Caki2 (cell line): ENCODE measurements around the gene TBXAS1. TPM values are rescaled to one million over a fixed set of nuclear protein-coding genes. Genes with fewer than 3 reads are reported as not detected.

Experiments used
- DNase-seq: peaks from one replicate; pipeline ENCODE4 v3.0.0-alpha.2; 2015; ENCODE audit warnings: low read depth
- in situ Hi-C: cut with HindIII; loops from 2 replicates; pipeline ENCODE4 v1.10.0; 2016; ENCODE audit warnings: low sequenced_read_pairs, low pct_unique_long_range_greater_than_20kb, mixed read lengths
- total RNA-seq: library from RNA; depleted of rRNA; stranded (reverse); fragments of >200 nt; shearing (Covaris generic); gene quantifications from 2 replicates; pipeline ENCODE4 v1.2.3, GENCODE V29; 2014; ENCODE audit warnings: low replicate concordance

Gene TBXAS1
- total RNA-seq, 1 experiment from 2014 or later: 48.6 TPM

DNA sequence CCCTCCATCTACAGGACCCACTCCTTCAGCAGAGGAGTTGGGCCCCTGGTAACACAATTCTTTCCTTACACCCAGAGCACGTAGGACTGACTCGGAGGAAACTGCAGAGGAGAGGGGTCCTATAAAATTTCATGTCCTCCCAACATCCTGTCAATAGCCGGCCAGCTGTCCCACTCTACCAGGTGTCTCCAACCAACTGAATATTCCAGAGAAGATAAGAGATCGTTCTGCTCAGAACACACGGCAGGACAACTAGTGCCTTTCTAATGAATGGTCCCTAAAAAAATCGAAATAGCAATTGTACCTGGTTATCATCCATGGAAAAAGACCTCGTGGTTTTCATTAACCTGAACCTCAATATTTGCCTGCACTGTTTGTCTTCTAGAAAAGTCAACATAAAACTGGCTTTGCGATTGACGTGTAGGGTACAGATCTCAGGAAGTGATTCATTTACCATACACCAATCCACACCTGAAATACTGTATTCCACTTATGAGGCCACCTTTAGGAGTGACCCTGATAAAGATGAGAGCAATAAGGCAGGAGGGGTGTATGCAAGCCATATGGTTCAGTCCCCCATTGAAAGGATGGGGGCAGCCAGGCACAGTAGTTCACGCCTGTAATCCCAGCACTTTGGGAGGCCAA is 121.9 kb downstream of the TBXAS1 start:
- in situ Hi-C loops: no loop called here
- DNase-seq: no peak

DNA sequence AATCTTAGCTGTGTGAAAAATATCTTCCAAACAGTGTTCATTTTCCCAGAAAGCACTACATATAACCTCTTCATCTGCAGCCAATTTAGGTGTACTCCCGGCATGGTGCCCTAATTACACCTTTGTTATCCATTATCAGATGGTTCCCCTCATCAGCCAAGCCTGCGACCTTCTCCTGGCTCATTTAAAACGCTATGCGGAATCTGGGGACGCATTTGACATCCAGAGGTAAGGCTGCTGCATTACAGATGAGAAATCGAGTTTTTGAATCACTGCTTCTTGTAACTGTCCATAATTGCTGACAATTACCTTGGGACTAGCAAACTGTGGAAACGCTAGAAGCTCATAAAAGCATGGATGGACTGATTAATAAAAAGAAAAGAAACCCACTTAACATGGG is 124.2 kb downstream of the TBXAS1 start:
- in situ Hi-C loops: no loop called here

DNA sequence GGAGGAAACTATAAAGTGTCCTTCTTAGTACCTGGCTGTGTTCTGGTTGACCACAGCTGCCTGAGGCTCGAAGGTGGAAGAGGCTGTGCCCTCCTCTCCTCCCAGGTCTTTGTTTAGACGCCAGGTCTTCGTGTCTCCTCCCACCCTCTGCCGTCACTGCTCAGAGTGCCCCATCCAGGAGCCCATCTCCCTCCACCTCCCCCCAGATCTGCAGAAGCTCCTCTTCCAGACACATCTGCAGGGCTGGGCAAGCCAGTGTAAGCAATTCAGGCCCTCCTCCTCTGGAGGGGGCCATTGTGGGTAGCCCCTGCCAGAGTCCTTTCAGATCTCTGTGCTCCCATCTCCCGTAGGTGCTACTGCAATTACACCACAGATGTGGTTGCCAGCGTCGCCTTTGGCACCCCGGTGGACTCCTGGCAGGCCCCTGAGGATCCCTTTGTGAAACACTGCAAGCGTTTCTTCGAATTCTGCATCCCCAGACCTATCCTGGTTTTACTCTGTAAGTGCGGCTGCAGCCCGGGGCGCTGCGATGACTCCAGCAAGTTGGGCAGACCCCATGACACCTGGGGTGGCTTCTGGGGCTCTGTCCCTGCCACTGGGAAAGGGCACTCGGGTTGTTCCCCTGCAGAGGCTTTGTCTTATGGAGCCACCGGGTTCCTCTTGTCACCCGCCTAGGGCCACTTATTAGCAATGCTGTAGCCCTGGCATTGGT is 126.2 kb downstream of the TBXAS1 start:
- no peak for DNase-seq
- in situ Hi-C loops: no loop called here

More for the DNA sequence above, 124.2 kb downstream of the TBXAS1 start:
- DNase-seq: no peak

DNA sequence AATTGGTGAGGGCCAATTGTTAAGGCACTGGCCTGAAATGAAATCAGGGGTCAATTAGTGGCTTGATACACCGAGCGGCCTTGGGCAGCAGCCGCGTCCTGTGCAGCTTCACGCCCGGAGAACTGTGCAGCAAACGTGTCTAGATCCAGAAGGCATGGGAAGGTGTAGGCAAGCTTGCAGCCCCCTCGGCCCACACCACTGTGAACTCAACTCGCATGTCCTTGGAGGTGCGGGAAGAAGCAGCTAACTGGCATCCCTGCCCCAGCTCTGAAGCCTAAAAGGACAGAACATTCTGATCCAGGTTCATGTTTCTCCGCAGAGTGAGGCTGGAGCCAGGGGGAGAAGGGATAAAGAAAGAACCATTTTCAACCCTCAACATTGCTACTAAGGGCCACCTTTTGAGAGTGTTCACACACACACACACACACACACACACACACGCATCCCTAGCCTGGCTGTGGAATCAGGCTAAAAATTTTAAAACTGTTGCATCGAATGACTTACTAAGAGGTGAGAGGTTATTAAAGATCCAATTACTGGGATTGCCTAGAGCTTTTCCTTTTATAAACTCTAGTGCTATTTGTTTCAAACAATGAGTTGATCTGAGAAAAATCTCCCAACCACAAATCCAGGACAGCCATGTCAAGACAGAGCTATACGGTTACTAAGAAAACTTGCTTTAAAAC is 129.7 kb downstream of the TBXAS1 start:
- DNase-seq: no peak
- in situ Hi-C loops: no loop called here

DNA sequence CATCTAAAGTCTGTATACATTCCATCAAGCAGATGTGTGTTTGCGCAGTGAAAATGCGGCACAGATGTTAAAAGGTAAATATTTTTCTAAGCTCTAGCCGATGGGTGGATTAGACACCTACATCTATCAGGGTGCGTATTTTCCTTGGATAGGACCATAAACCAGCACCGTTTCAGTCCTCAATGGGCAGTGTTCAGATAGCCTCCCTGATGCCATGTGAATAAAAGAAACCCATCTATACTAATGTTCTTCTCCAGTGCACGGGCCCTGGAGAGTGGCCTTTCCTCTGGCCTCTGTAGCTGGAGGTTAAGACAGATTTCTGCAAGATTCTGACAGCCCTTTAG is 130.2 kb downstream of the TBXAS1 start:
- in situ Hi-C loops: no loop called here
- DNase-seq: no peak

DNA sequence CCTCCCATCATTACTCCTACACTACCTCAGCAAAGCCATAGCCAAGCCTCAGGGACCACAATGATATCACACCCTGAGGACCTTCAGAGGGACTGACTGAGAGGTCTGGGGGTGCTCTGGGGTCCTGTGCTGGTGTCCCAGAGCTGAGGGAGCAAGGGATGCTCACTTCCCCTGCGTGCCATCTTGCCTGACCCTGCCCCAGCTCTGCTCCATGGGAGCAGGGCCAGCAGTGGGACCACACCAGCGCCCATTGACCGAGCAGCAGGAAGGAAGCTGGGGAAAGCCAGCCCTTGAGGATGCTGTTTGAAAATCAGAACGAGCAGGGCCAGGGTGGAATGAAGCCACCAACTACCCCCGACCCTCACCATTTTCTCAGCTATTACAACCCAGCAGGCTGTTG is 130.7 kb downstream of the TBXAS1 start:
- in situ Hi-C loops: no loop called here
- DNase-seq: no peak

DNA sequence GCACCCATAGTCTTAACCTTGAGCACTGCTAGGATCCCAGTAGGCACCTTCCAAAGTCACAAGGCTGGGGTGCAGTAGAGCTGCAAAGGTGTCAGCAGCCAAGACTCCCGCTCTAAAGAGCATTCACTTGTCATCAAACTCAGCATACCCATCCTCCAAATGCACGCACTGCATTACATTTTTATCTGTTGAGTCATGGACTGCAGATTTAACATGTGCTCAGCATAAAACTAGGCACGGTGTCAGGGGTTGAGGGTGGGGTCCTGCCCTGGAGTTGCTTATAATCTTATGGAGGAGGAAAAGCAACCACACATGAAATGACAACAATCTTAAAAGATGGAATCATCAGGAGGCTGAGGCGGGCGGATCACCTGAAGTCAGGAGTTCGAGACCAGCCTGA is 131.1 kb downstream of the TBXAS1 start:
- DNase-seq: no peak
- in situ Hi-C loops: no loop called here

DNA sequence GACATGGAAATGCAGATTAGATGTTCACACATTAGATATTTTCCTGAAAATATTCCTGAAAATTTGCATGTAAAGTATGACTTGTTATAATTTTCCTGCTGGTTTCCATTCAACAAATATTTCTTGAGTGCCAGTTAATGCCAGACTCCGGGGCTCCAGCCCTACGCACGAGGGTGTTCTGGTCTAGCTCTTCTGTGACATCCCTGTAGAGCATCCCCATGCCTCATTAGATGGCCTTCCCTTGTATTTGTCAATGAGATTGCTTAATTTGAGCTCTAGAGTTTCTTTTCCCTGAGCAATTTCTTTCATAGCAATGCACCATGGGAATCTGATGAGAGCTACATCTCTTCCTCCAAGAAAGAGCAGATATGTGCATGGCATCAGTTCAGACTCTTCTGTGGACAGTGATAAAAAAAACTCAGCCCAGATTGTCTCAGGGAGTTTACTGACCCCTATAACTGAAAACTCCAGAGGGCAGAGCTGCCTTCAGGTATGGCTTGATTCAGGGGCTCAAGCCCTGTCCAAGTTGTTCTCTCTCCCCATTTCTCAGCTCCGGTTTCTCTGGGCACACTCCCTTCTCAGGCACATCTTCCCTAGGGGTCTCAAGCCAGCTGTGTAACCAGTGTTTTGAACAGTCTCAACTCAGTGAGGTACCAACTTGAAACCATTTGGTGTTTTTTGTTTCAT is 137.0 kb downstream of the TBXAS1 start:
- in situ Hi-C loops: no loop called here
- no peak for DNase-seq

DNA sequence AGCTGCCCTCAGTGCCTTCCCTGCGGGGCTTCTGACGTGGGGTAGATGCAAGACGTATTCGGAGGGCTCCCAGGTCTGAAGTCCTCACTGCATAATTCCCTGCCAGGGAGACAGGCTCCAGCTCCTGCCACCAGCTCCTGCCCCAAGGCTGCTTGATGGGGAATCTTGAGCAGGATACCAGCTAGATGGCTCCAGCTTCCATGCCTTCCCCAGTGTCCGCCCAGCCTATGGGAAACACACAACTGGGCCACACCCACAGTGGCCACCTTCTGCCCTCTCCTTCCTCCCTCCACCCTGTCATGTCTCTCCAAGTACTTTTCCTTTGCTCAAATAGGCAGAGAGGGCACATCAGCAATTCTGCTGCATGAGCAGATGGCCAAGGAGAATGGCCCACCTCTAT is 137.9 kb downstream of the TBXAS1 start:
- in situ Hi-C loops: no loop called here
- no peak for DNase-seq

DNA sequence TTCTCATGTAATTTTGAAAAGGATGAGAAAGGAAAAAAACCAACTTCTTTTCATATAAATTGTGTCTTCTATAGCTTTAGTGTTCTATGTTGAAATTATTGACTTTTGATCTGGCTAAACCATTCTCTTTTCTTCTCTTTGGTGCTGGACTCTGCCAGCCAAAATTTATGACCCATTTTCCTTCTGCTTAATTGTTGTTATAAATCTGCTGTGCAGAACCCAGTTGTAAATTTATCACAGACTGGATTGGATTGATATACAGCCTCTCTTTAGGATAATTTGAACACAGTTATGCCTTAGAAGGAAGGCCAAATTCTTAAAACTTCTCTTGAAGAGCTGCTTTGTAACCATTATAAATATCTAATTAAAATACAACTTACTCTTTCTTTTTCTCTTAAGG is 139.9 kb downstream of the TBXAS1 start:
- in situ Hi-C loops: no loop called here

DNA sequence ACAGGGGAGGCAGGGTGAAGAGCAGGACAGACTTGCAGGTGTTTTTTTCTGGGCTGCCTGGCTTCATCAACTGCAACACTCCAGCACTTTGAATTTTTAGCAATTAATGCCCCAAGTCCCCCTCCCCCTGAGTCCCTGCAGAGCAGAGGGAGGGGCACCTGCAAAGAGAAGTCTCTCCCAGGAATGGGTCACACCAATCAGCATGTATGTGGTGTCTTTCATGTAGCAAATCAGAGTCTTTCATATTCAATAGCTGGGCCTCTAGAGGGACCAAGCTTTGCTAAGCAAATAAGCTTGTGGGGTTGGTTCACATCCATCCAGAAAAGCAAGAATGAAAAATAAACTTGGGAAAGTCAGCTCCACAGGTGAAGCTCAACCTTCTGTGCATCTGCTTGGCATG is 143.0 kb downstream of the TBXAS1 start:
- in situ Hi-C loops: no loop called here
- DNase-seq: no peak

More for the DNA sequence above, 139.9 kb downstream of the TBXAS1 start:
- DNase-seq: no peak

DNA sequence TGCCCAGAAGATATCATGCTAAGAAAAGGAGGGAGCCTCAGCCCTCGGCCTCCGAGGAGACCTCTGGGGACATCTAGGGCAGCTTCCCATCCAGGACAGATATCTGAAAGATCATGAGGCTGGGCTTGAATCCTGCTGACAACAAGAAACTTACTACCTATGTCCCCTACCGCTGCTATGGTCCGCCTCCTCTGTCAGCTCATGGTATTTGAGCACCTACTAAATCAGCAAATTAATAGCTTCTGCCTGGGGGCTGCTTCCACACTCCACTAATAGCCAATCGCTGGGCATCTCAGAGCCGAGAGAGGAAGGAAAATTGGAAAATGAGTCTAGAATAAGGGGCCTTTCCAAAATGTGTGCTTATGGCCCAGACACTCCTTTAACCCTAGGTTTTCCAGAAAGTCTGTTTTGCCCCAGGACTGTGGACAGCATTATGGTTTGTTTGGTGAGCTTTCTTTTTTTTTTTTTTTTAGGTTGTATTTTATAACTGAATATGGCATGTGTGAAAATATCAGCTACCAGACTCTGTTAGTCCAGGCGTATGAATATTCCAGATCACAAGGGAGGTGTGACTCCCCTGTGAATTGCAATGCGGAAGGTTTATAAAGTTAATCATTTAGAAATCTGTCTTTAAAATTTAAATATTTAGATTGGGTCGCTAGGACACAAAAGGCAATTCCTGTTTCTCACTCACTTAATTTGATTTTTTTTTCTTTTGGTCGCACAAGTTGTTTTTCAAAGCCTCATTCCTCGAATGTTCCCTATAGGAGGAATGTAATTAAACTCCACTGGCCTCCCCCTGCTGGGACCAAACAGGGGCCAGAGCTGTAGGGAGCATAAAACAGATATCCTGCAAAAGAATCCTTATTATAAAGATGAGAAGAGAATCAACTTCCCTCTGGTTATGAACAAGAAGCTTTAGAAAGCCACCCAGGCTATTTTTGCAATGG is 144.3 kb downstream of the TBXAS1 start:
- in situ Hi-C loops: no loop called here
- DNase-seq: no peak

DNA sequence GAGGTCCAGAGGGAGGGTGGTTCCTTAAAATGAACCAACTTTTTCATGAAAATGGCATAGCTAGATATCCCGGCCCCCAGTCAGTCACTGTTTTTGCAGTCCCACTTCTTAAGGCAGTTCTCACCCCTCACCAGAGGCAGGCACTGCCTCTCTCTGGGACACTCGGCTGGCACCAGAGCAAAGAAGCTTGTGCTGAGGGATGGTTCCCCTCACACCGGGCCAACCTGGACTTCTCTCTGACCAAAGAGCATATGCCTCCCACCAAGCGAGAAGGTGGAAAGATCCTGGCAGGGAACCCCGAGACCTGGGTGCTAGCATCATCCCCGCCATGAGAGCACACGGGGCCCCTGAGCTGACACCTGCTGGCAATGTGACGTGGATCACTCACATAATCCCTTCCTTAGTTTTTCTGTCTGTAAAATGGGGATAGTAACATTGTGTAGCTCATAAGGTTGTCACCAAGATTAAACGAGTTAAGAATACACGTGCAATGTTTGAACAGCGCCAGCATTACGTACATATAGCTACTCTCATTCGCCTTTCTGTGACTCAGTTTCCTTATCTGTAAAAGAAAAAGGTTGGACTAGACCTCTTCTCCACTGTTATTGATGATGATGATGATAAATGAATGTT is 145.2 kb downstream of the TBXAS1 start:
- no peak for DNase-seq
- in situ Hi-C loops: no loop called here

DNA sequence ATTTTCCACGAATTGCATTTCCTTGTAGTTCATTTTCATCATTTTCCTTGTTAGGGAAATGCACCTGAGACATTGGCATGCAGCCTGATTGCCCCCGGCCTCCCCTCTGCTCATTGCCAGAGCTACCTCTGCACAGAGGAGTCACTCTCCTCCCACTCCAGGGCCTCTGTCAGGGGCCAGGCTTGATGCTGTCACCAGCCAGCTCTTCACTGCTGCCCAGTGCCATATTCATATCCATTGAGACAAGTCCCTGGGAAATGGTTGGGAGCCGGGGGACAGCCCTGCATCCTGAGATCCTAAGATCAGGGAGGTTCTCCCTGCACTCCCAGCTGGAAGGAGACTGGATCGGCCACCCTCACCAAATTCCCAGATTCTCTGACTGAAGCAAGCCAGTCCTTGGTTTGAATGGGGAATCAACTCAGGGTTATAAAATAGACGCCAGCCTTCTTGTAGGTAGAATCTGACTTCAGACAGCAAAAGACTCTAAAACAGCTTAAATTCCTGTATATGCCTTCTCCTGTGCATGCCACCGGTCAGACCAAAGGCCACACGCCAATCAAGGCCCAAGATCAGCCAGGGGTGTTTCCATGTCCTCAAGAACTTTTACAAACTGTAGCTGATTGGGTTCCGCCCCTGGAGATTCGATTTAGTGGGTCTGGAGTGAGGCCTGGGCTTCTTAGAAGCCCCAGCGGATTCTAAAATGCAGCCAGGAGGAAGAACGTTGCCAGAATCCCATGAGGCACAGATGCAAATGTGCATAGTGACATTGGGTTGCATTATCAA is 147.2 kb downstream of the TBXAS1 start:
- no peak for DNase-seq
- in situ Hi-C loops: no loop called here

DNA sequence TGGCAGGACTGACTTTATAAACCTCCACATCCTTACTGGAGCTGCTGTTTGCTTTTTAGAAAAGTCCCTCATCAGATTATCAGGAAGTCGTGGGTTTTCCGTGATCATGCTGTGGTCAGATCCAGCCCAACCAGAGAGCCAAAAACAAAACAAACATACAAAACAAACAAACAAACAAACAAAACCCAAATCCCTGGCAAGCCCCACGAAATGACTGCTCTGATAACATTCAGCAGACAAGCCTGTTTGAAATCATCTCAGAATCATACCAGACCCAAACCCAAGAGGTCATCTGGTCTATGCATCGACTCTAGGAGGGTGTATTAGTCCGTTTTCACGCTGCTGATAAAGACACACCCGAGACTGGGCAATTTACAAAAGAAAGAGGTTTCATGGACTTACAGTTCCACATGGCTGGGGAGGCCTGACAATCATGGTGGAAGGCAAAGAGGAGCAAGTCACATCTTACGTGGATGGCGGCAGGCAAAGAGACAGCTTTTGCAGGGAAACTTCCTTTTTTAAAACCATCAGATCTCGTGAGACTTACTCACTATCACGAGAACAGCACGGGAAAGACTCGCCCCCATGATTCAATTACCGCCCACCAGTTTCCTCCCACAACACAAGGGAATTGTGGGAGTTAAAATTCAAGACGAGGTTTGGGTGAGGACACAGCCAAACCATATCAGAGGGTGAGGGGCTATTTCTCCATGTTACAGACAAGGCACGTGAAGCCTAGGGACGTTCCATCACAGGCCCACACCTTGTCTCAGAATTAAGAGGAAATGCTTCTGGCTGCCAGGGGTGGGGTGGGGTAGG is 148.0 kb downstream of the TBXAS1 start:
- in situ Hi-C loops: no loop called here

DNA sequence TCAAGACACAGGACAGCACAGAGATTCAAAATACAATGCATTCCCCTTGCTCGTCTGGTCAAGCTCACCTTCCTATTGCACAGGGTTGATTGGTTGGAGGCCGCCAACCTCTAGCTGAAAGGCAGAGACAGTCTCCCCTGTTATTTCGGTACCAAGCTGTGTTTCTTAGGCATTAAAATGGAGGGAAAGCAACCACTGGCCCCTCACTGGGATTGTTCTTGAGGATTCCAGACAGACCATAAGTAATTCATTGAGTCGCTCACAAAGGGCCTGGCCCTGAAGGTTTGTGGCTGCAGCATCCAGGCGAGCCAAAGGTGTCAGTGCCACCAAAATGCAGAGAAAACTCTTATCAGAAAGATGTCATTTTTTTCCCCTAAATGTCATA is 152.4 kb downstream of the TBXAS1 start:
- in situ Hi-C loops: no loop called here

More for the DNA sequence above, 148.0 kb downstream of the TBXAS1 start:
- no peak for DNase-seq

More for the DNA sequence above, 152.4 kb downstream of the TBXAS1 start:
- no peak for DNase-seq
